Esophagus (tissue), 2 donors: ENCODE measurements around the gene SLC34A1. TPM values are rescaled to one million over a fixed set of nuclear protein-coding genes. Genes with fewer than 3 reads are reported as not detected.

Experiments
- H3K27ac ChIP-seq, 2 donors: one replicate each; pipeline ENCODE4 v1.5.1; 2013; ENCODE audit warnings: low read depth in 2 of 2, mild to moderate bottlenecking in 2 of 2, inconsistent platforms in 1 of 2, low read length in 1 of 2, moderate library complexity in 1 of 2
- H3K27me3 ChIP-seq, 2 donors: one replicate each; pipeline ENCODE4 v1.6.1; 2013; ENCODE audit warnings: low read length in 2 of 2, control low read depth in 1 of 2, mild to moderate bottlenecking in 1 of 2; ENCODE audit not compliant: insufficient read depth in 2 of 2, control insufficient read depth in 1 of 2
- H3K36me3 ChIP-seq, 2 donors: one replicate each; pipeline ENCODE4 v1.6.1; 2013; ENCODE audit warnings: low read length in 1 of 2; ENCODE audit not compliant: control insufficient read depth in 2 of 2, insufficient read depth in 2 of 2
- H3K4me1 ChIP-seq, 2 donors: one replicate each; pipeline ENCODE4 v1.6.1; 2013; ENCODE audit warnings: low read length in 1 of 2; ENCODE audit not compliant: control insufficient read depth in 2 of 2, insufficient read depth in 2 of 2
- H3K4me3 ChIP-seq, 2 donors: one replicate each; pipeline ENCODE4 v1.5.1; 2013; ENCODE audit warnings: low read length in 2 of 2, mild to moderate bottlenecking in 2 of 2, low read depth in 1 of 2, moderate library complexity in 1 of 2
- H3K9me3 ChIP-seq, 2 donors: one replicate each; pipeline ENCODE4 v1.6.1; 2013; ENCODE audit warnings: mild to moderate bottlenecking in 2 of 2, low read depth in 1 of 2, low read length in 1 of 2, moderate library complexity in 1 of 2; ENCODE audit not compliant: control insufficient read depth in 2 of 2, insufficient read depth in 1 of 2
- WGBS, 2 donors: extraction: QIAGEN DNeasy Blood & Tissue Kit; methylation state at CpG; one replicate each; pipeline ENCODE4 v1.1.7; 2013; 5-methylcytosine and 5-hydroxymethylcytosine counted together
- polyA plus RNA-seq, 2 donors: library from polyadenylated mRNA; stranded (reverse); fragments of 200-250 nt; gene quantifications; one replicate each; pipeline ENCODE4 v1.2.3, GENCODE V29; 2013
- donor health status: healthy with polysubstance abuse.
- donor health status: Bipolar disorder and iron deficiency.

SLC34A1 gene
- polyA plus RNA-seq, 2 donors, result 0.13 to 0.49 TPM

GRCh38 chr5:177366528-177367322 is 17.5 kb upstream of the SLC34A1 start:
- H3K9me3 ChIP-seq, result no peaks in the 10 kb centered on the region
- no peaks in the 10 kb centered on the region for H3K36me3 ChIP-seq
- peaks cover 2 to 29% of the 10 kb centered on the region in 2 donors for H3K4me1 ChIP-seq
- H3K27me3 ChIP-seq, result no peaks in the 10 kb centered on the region
- peak overlapping the region; percentile 44 to 94 for H3K27ac ChIP-seq
- 22 to 27% methylated on average over 30 to 36 of the region's 36 CpGs for WGBS, 2 donors
- H3K4me3 ChIP-seq, result peak overlapping the region; percentile 24 to 43

GRCh38 chr5:177367323-177367848 is 16.8 kb upstream of the SLC34A1 start:
- Histone ChIP-seq H3K36me3 (peaks cover 0 to 3% of the 10 kb centered on the region in 2 donors), H3K27me3 (no peaks in the 10 kb centered on the region), H3K4me1 (peaks cover 2 to 31% of the 10 kb centered on the region in 2 donors), H3K9me3 (no peaks in the 10 kb centered on the region), H3K4me3 (peak overlapping the region; percentile 13 to 43), H3K27ac (peak overlapping the region; percentile 15 to 19)
- WGBS, 2 donors, result 35 to 49% methylated on average over 45 to 46 of the region's 46 CpGs

GRCh38 chr5:177367981-177368868 is 16.0 kb upstream of the SLC34A1 start:
- Histone ChIP-seq H3K27ac (peak overlapping the region; percentile 69 to 90), H3K27me3 (no peaks in the 10 kb centered on the region), H3K4me1 (peaks cover 2 to 30% of the 10 kb centered on the region in 2 donors), H3K36me3 (peaks cover 0 to 3% of the 10 kb centered on the region in 2 donors), H3K9me3 (no peaks in the 10 kb centered on the region), H3K4me3 (no peak overlapping the region)
- 80 to 81% methylated on average over 29 of the region's 29 CpGs for WGBS, 2 donors

GRCh38 chr5:177368869-177369644 is 15.2 kb upstream of the SLC34A1 start:
- Histone ChIP-seq H3K36me3 (peaks cover 0 to 3% of the 10 kb centered on the region in 2 donors), H3K4me1 (peaks cover 2 to 35% of the 10 kb centered on the region in 2 donors), H3K27me3 (no peaks in the 10 kb centered on the region), H3K9me3 (no peaks in the 10 kb centered on the region), H3K4me3 (no peak overlapping the region), H3K27ac (peak overlapping the region; percentile 69 to 90)
- 55 to 66% methylated on average over 5 of the region's 5 CpGs for WGBS, 2 donors

- peaks cover 0 to 3% of the 10 kb centered on the region in 2 donors for H3K36me3 ChIP-seq
- peak overlapping the region; percentile 80 to 83 for H3K27ac ChIP-seq
- no peaks in the 10 kb centered on the region for H3K9me3 ChIP-seq
- peaks cover 2 to 35% of the 10 kb centered on the region in 2 donors for H3K4me1 ChIP-seq
- H3K4me3 ChIP-seq, result no peak overlapping the region
- H3K27me3 ChIP-seq, result no peaks in the 10 kb centered on the region
- 63 to 67% methylated on average over 11 of the region's 11 CpGs for WGBS, 2 donors
Observed at GRCh38 chr5:177369645-177370440, 14.4 kb upstream of the SLC34A1 start.

- no peaks in the 10 kb centered on the region for H3K9me3 ChIP-seq
- H3K27ac ChIP-seq, result peak overlapping the region; percentile 83 to 85
- peak overlapping the region; percentile 52 to 58 for H3K4me3 ChIP-seq
- WGBS, 2 donors, result 16 to 19% methylated on average over 27 to 42 of the region's 42 CpGs
- no peaks in the 10 kb centered on the region for H3K27me3 ChIP-seq
- H3K36me3 ChIP-seq, result peaks cover 0 to 3% of the 10 kb centered on the region in 2 donors
- H3K4me1 ChIP-seq, result peaks cover 2 to 38% of the 10 kb centered on the region in 2 donors
Observed at GRCh38 chr5:177370488-177371119, 13.6 kb upstream of the SLC34A1 start.

GRCh38 chr5:177371120-177372033 is 12.9 kb upstream of the SLC34A1 start:
- Histone ChIP-seq H3K36me3 (peaks cover 0 to 3% of the 10 kb centered on the region in 2 donors), H3K9me3 (no peaks in the 10 kb centered on the region), H3K27me3 (no peaks in the 10 kb centered on the region), H3K4me1 (peaks cover 2 to 34% of the 10 kb centered on the region in 2 donors), H3K27ac (peak overlapping the region; percentile 83 to 85), H3K4me3 (peak overlapping the region; percentile 52 to 58)
- WGBS, 2 donors, result 44 to 50% methylated on average over 22 to 26 of the region's 26 CpGs
